ENCODE results near the gene DCXR. TPM values are rescaled to one million over a fixed set of nuclear protein-coding genes. Genes with fewer than 3 reads are reported as not detected.

DCXR gene
- total and polyA plus RNA-seq, 2 of the 13 experiments (the other 11 are each of a cell fraction or from before 2014, with no cell fraction given) = 287 to 311 TPM

- Histone ChIP-seq H2AFZ (ENCODE audit: low read length) (peak within 1 kb of the TSS; percentile 0), H3K27ac (ENCODE audit: extremely low read length, insufficient read depth, low read length) (peak within 1 kb of the TSS; percentile 64)
- TF ChIP-seq, protein P1, sequence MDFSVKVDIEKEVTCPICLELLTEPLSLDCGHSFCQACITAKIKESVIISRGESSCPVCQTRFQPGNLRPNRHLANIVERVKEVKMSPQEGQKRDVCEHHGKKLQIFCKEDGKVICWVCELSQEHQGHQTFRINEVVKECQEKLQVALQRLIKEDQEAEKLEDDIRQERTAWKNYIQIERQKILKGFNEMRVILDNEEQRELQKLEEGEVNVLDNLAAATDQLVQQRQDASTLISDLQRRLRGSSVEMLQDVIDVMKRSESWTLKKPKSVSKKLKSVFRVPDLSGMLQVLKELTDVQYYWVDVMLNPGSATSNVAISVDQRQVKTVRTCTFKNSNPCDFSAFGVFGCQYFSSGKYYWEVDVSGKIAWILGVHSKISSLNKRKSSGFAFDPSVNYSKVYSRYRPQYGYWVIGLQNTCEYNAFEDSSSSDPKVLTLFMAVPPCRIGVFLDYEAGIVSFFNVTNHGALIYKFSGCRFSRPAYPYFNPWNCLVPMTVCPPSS (IDR thresholded peaks at IDR 0.05) = no peak
- TF ChIP-seq, protein P2, sequence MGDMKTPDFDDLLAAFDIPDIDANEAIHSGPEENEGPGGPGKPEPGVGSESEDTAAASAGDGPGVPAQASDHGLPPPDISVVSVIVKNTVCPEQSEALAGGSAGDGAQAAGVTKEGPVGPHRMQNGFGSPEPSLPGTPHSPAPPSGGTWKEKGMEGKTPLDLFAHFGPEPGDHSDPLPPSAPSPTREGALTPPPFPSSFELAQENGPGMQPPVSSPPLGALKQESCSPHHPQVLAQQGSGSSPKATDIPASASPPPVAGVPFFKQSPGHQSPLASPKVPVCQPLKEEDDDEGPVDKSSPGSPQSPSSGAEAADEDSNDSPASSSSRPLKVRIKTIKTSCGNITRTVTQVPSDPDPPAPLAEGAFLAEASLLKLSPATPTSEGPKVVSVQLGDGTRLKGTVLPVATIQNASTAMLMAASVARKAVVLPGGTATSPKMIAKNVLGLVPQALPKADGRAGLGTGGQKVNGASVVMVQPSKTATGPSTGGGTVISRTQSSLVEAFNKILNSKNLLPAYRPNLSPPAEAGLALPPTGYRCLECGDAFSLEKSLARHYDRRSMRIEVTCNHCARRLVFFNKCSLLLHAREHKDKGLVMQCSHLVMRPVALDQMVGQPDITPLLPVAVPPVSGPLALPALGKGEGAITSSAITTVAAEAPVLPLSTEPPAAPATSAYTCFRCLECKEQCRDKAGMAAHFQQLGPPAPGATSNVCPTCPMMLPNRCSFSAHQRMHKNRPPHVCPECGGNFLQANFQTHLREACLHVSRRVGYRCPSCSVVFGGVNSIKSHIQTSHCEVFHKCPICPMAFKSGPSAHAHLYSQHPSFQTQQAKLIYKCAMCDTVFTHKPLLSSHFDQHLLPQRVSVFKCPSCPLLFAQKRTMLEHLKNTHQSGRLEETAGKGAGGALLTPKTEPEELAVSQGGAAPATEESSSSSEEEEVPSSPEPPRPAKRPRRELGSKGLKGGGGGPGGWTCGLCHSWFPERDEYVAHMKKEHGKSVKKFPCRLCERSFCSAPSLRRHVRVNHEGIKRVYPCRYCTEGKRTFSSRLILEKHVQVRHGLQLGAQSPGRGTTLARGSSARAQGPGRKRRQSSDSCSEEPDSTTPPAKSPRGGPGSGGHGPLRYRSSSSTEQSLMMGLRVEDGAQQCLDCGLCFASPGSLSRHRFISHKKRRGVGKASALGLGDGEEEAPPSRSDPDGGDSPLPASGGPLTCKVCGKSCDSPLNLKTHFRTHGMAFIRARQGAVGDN (CRISPR knock-in tag; IDR thresholded peaks at IDR 0.05) = peak; percentile 88
- TF ChIP-seq ZNF841 (CRISPR knock-in tag; IDR thresholded peaks at IDR 0.05; ENCODE audit: borderline replicate concordance) (no peak), RFX5 (IDR thresholded peaks at IDR 0.05; ENCODE audit: low read depth, low read length) (0 out of 2 replicates have a peak, but pooled peaks have one; percentile 34), SP1 (IDR thresholded peaks at IDR 0.05) (no peak), SP1 (CRISPR knock-in tag; IDR thresholded peaks at IDR 0.05) (peak; percentile 96), SMAD9 (CRISPR knock-in tag; IDR thresholded peaks at IDR 0.05) (0 out of 2 replicates have a peak, but pooled peaks have one; percentile 41), ZNF790 (CRISPR knock-in tag; IDR thresholded peaks at IDR 0.05; ENCODE audit: borderline replicate concordance) (peak; percentile 93; the same call in 1 of the 2 replicates), ZNF547 (CRISPR knock-in tag; IDR thresholded peaks at IDR 0.05) (peak; percentile 92), ZBTB25 (CRISPR knock-in tag; IDR thresholded peaks at IDR 0.05) (peak; percentile 99), ARID5B (CRISPR knock-in tag; IDR thresholded peaks at IDR 0.05) (peak; percentile 69)
- TF ChIP-seq, protein P3, sequence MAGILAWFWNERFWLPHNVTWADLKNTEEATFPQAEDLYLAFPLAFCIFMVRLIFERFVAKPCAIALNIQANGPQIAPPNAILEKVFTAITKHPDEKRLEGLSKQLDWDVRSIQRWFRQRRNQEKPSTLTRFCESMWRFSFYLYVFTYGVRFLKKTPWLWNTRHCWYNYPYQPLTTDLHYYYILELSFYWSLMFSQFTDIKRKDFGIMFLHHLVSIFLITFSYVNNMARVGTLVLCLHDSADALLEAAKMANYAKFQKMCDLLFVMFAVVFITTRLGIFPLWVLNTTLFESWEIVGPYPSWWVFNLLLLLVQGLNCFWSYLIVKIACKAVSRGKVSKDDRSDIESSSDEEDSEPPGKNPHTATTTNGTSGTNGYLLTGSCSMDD (CRISPR knock-in tag; IDR thresholded peaks at IDR 0.05) = peak; percentile 72; the same call in 1 of the 2 replicates
Observed at GRCh38 chr17:82065638-82066303, 28.3 kb upstream of the DCXR start, which contains the start of gene DUS1L. DUS1L (minus strand) TSS chr17:82065804; CDS start chr17:82065059, 745 bp downstream.

More at GRCh38 chr17:82065638-82066303, 28.3 kb upstream of the DCXR start, which contains the start of gene DUS1L:
- POLR2A ChIA-PET = interaction anchor here (0.9 to 3.4 kb wide), 10 partner anchors 9 to 338 kb away, joined by 3 to 14 read pairs (median 4); partner anchors contain the start of gene DCXR
- 49% methylated on average over 23 of the region's 88 CpGs for WGBS (ENCODE audit: low lambda C conversion rate)
- peak within 1 kb of the TSS; percentile 95 for H3K9ac ChIP-seq (ENCODE audit: insufficient read depth, low read depth, low read length)
- intact Hi-C loops (cut with micrococcal nuclease; ENCODE audit: unreplicated experiment) (no loop called here), in situ Hi-C loops (cut with HindIII; ENCODE audit: extremely low pct_ligation_motif_present, low pct_unique_long_range_greater_than_20kb) (no loop called here)
- TSS peak; percentile 82 for BruUV-seq (replicated peaks)
- H3K27me3 ChIP-seq (ENCODE audit: control insufficient read depth in 1 of 2, insufficient read depth in 2 of 2, low read length in 2 of 2) = no peaks in the 10 kb centered on the region
- peaks cover 14 to 28% of the 10 kb centered on the region in 2 experiments for H3K36me3 ChIP-seq (replicated peaks in 1 of 2; ENCODE audit: control insufficient read depth in 1 of 2, insufficient read depth in 2 of 2, low read length in 2 of 2)
- DNase-seq (ENCODE audit: low spot score) = no peak
- FAIRE-seq = no peak
- H3K4me2 ChIP-seq (ENCODE audit: low read depth, low read length) = peak within 1 kb of the TSS; percentile 96
- H3K9me3 ChIP-seq (ENCODE audit: low read length) = no peaks in the 10 kb centered on the region
- CTCF ChIA-PET (ENCODE audit: low intra/inter-chr PET ratio, low total read pairs) = no interaction called here
- H3K4me3 ChIP-seq (replicated peaks in 1 of 3; ENCODE audit: insufficient read depth in 1 of 3, low read depth in 2 of 3, low read length in 3 of 3) = peak within 1 kb of the TSS; percentile 69 to 99 (median 92)
- H3K79me2 ChIP-seq (ENCODE audit: insufficient read depth, low read length) = peaks cover 20% of the 10 kb centered on the region
- H4K20me1 ChIP-seq (ENCODE audit: insufficient read depth, low read length) = no peaks in the 10 kb centered on the region
- peak; percentile 27 for ATAC-seq
- H3K4me1 ChIP-seq (ENCODE audit: insufficient read depth, low read length) = peaks cover 28% of the 10 kb centered on the region
